GM12878 (cell line): Measurements from ENCODE around the gene DISC1. TPM values are rescaled to one million over a fixed set of nuclear protein-coding genes. Genes with fewer than 3 reads are reported as not detected.
A peak's percentile ranks its signal among the peaks of the same experiment; 100 is the strongest.

Source experiments
- ATAC-seq: fragments of 200-7000 bp; cut with Tn5 transposase; 3 replicates; pipeline ENCODE4 v1.9.1; 2020; ENCODE audit warnings: mild to moderate bottlenecking, moderate library complexity
- BruUV-seq: library from RNA; stranded (reverse); fragments of 400-500 nt; replicated peaks from 2 replicates; lab custom pipeline; 2021; lab: Mats Ljungman, UMichigan
- CTCF ChIA-PET: fragments of 300-600 bp; sonication (Branson Sonifier 250); formaldehyde crosslinking; extraction: SDS; loops from one replicate; lab custom pipeline; 2021; ENCODE audit warnings: inconsistent platforms; lab: Yijun Ruan, JAX
- POLR2A ChIA-PET: fragments of 350-600 bp; formaldehyde crosslinking; extraction: SDS; loops from one replicate; lab custom pipeline; 2021; ENCODE audit warnings: inconsistent platforms; lab: Charles Lee
- RAD21 ChIA-PET: fragments of 300-600 bp; sonication (Branson Sonifier 250); formaldehyde crosslinking; loops from one replicate; lab custom pipeline; 2023; ENCODE audit warnings: antibody characterized with exemption; ENCODE audit not compliant: unreplicated experiment; lab: Charles Lee
- SMC1A ChIA-PET: fragments of 300-600 bp; sonication (Branson Sonifier 250); formaldehyde crosslinking; loops from one replicate; lab custom pipeline; 2023; ENCODE audit not compliant: unreplicated experiment, uncharacterized antibody; lab: Charles Lee
- DNase-seq: peaks from one replicate; pipeline ENCODE4 v3.0.0-alpha.2; 2011; ENCODE audit warnings: low read depth, low spot score
- FAIRE-seq: peaks from 3 replicates; lab custom pipeline; 2011; peaks lifted over from hg19 to GRCh38; lab: Jason Lieb, UNC
- H2AFZ ChIP-seq: 2 replicates; pipeline ENCODE4 v1.6.0; 2011; ENCODE audit warnings: low read depth, low read length, control low read depth; ENCODE audit not compliant: control insufficient read depth
- H3K27ac ChIP-seq: 2 replicates; pipeline ENCODE4 v1.5.1; 2011; ENCODE audit warnings: control low read depth; ENCODE audit not compliant: control insufficient read depth, insufficient read depth
- H3K27me3 ChIP-seq, 2 experiments: replicated peaks in 1 of 2; 2 replicates each; pipeline versions ENCODE4 v1.6.0 to v1.6.1; 2011; ENCODE audit warnings: low read length in 1 of 2; ENCODE audit not compliant: control insufficient read depth in 2 of 2, insufficient read depth in 2 of 2
- H3K36me3 ChIP-seq, 2 experiments: 2 replicates each; pipeline ENCODE4 v1.5.1; 2011; ENCODE audit warnings: low read length in 1 of 2; ENCODE audit not compliant: control insufficient read depth in 2 of 2, insufficient read depth in 2 of 2
- H3K4me1 ChIP-seq: 2 replicates; pipeline ENCODE4 v1.6.1; 2011; ENCODE audit warnings: mild to moderate bottlenecking, low read length, moderate library complexity, mixed read lengths; ENCODE audit not compliant: control insufficient read depth, insufficient read depth
- H3K4me2 ChIP-seq: 2 replicates; pipeline ENCODE4 v1.6.0; 2011; ENCODE audit warnings: control low read depth; ENCODE audit not compliant: control insufficient read depth, insufficient read depth
- H3K4me3 ChIP-seq: fragments of 200-600 bp; sonication (generic); 2 replicates; pipeline ENCODE4 v1.5.1; 2016
- H3K79me2 ChIP-seq: 2 replicates; pipeline ENCODE4 v1.6.0; 2011; ENCODE audit warnings: low read length; ENCODE audit not compliant: control insufficient read depth, insufficient read depth
- H3K9ac ChIP-seq: 2 replicates; pipeline ENCODE4 v1.8.0; 2011; ENCODE audit warnings: low read length, control low read depth, mixed read lengths; ENCODE audit not compliant: control insufficient read depth, insufficient read depth
- H3K9me3 ChIP-seq: replicated peaks from 3 replicates; pipeline ENCODE4 v1.5.1; 2011; ENCODE audit warnings: mild to moderate bottlenecking, low read length; ENCODE audit not compliant: control insufficient read depth, insufficient read depth
- H4K20me1 ChIP-seq: 2 replicates; pipeline ENCODE4 v1.6.0; 2011; ENCODE audit not compliant: control insufficient read depth, insufficient read depth
- ATF2 ChIP-seq: IDR thresholded peaks from 2 replicates; pipeline ENCODE4 v1.6.1; 2012; ENCODE audit warnings: low read length, inconsistent platforms
- BACH1 ChIP-seq: fragments of 450-650 bp; IDR thresholded peaks from 2 replicates; pipeline ENCODE4 v1.6.1; 2017; ENCODE audit warnings: mild to moderate bottlenecking, borderline replicate concordance
- CUX1 ChIP-seq: IDR thresholded peaks from 2 replicates; pipeline ENCODE4 v1.6.1; 2012; ENCODE audit warnings: improper control_type of control experiment, low read depth, low read length; ENCODE audit not compliant: insufficient replicate concordance
- EP300 ChIP-seq, 2 experiments: fragments of 150-350 bp in 1 of 2; IDR thresholded peaks; 2 replicates each; pipeline ENCODE4 v1.6.1; 2011 to 2012; ENCODE audit warnings: low read depth in 2 of 2, low read length in 2 of 2, borderline replicate concordance in 1 of 2, improper control_type of control experiment in 1 of 2, inconsistent platforms in 1 of 2; ENCODE audit not compliant: control insufficient read depth in 1 of 2
- KDM1A ChIP-seq: fragments of 200-600 bp; sonication (generic); IDR thresholded peaks from 2 replicates; pipeline ENCODE4 v1.6.1; 2016; ENCODE audit warnings: borderline replicate concordance
- MEF2B ChIP-seq: fragments of 450-650 bp; IDR thresholded peaks from 2 replicates; pipeline ENCODE4 v1.6.1; 2018; ENCODE audit warnings: mild to moderate bottlenecking, moderate library complexity; ENCODE audit not compliant: partially characterized antibody, poor library complexity, severe bottlenecking
- MTA3 ChIP-seq: IDR thresholded peaks from 2 replicates; pipeline ENCODE4 v1.6.1; 2012; ENCODE audit warnings: low read length, inconsistent platforms, borderline replicate concordance
- NFIC ChIP-seq: IDR thresholded peaks from 2 replicates; pipeline ENCODE4 v1.6.1; 2012; ENCODE audit warnings: low read depth, mild to moderate bottlenecking, inconsistent platforms, low read length, moderate library complexity
- PAX5 ChIP-seq: IDR thresholded peaks from 2 replicates; pipeline ENCODE4 v1.6.1; 2011; ENCODE audit warnings: low read depth, low read length, borderline replicate concordance
- PBX3 ChIP-seq: IDR thresholded peaks from 2 replicates; pipeline ENCODE4 v1.6.1; 2011; ENCODE audit warnings: mild to moderate bottlenecking, low read depth, low read length, moderate library complexity; ENCODE audit not compliant: insufficient replicate concordance
- SMAD1 ChIP-seq: fragments of 450-650 bp; IDR thresholded peaks from 2 replicates; pipeline ENCODE4 v1.6.1; 2018; ENCODE audit warnings: mild to moderate bottlenecking, low read depth; ENCODE audit not compliant: partially characterized antibody
- SMAD5 ChIP-seq: IDR thresholded peaks from 2 replicates; pipeline ENCODE4 v1.6.1; 2016; ENCODE audit warnings: antibody characterized with exemption, low read depth
- SREBF1 ChIP-seq: IDR thresholded peaks from 2 replicates; pipeline ENCODE4 v1.6.1; 2012; ENCODE audit warnings: mild to moderate bottlenecking, low read length
- TCF12 ChIP-seq: IDR thresholded peaks from 2 replicates; pipeline ENCODE4 v1.6.1; 2011; ENCODE audit warnings: low read depth, mild to moderate bottlenecking, low read length
- ZNF24 ChIP-seq: fragments of 450-650 bp; IDR thresholded peaks from 2 replicates; pipeline ENCODE4 v1.6.1; 2017; ENCODE audit warnings: antibody characterized with exemption, mild to moderate bottlenecking
- WGBS: methylation state at CpG from one replicate; pipeline ENCODE4 v1.1.6; 2016; ENCODE audit warnings: low lambda C conversion rate; ENCODE audit not compliant: insufficient replicate concordance, insufficient coverage; ENCODE audit errors: missing lambda C conversion rate; 5-methylcytosine and 5-hydroxymethylcytosine counted together
- in situ Hi-C: fragments of 300-500 bp; cut with MboI; formaldehyde crosslinking; loops from 9 replicates; pipeline ENCODE4 v1.14.3; 2018; ENCODE audit warnings: mixed read lengths
- intact Hi-C: fragments of 100-400 bp; cut with micrococcal nuclease; formaldehyde crosslinking; loops from one replicate; pipeline ENCODE4 v1.14.2; 2022; ENCODE audit not compliant: unreplicated experiment
- polyA plus RNA-seq, 11 experiments: library from polyadenylated mRNA; depleted of rRNA in 4 of 11; unstranded in 6 of 11; stranded (reverse) in 5 of 11; fragments of >200 nt; fragmentation: Nextera tagmentation in 4 of 11; fragmentation: Illumina TruSeq in 1 of 11; extraction: Ambion mirVana in 4 of 11; extraction: Trizol in 1 of 11; gene quantifications; 1 replicate in 1 of 11; 2 replicates in 10 of 11; pipeline versions ENCODE4 v1.2.1 to v1.2.3, GENCODE V29; 2011 to 2016; ENCODE audit warnings: inconsistent platforms in 2 of 11, missing spikeins in 2 of 11, low read depth in 1 of 11
- total RNA-seq, 4 experiments: library from RNA; depleted of rRNA in 3 of 4; stranded (reverse); fragments of >200 nt in 3 of 4; fragmentation: Illumina TruSeq in 1 of 4; extraction: Trizol in 1 of 4; gene quantifications; 2 replicates each; pipeline versions ENCODE4 v1.2.1 to v1.2.3, GENCODE V29; 2013 to 2021

The DISC1 gene
- total and polyA plus RNA-seq, 10 of the 15 experiments (the other 5 are each of a cell fraction or from before 2014, with no cell fraction given): 0.05 to 0.72 (median 0.19) TPM; not detected in 1

GRCh38 chr1:231612393-231613089 lies 14.0 kb upstream of the DISC1 start:
- ChIA-PET CTCF (interaction anchor here (0.6 kb wide), 1 partner anchor 297 kb away, joined by 3 read pairs; no protein-coding TSS in a partner anchor), RAD21 (no interaction called here), SMC1A (interaction anchor here (1.1 kb wide), 1 partner anchor 9 kb away, joined by 3 read pairs; no protein-coding TSS in a partner anchor), POLR2A (interaction anchor here (0.5 kb wide), 1 partner anchor 1237 kb away, joined by 3 read pairs; no protein-coding TSS in a partner anchor)
- FAIRE-seq (peak; percentile 88), DNase-seq (peak; percentile 49), ATAC-seq (peak; percentile 99)
- H3K4me1 ChIP-seq: peaks cover 35% of the 10 kb centered on the region
- H3K4me3 ChIP-seq: 0 out of 2 replicates have a peak overlapping the region, but pooled peaks have one; percentile 29
- no TSS peak for BruUV-seq
- WGBS: 2% methylated on average over 10 of the region's 10 CpGs
- peaks cover 23% of the 10 kb centered on the region; the same call in 2 of the 3 replicates for H3K9me3 ChIP-seq
- H4K20me1 ChIP-seq: no peaks in the 10 kb centered on the region
- in situ Hi-C loops (no loop called here), intact Hi-C loops (no loop called here)
- H3K27ac ChIP-seq: no peak overlapping the region
- no peak overlapping the region for H2AFZ ChIP-seq
- H3K36me3 ChIP-seq: no peaks in the 10 kb centered on the region
- H3K27me3 ChIP-seq: no peaks in the 10 kb centered on the region; a peak in 1 of 4 replicates
- no peak overlapping the region for H3K9ac ChIP-seq
- H3K4me2 ChIP-seq: peak overlapping the region; percentile 70
- H3K79me2 ChIP-seq: no peaks in the 10 kb centered on the region
- TF ChIP-seq TCF12 (no peak), SMAD5 (no peak), MEF2B (peak; percentile 68), MTA3 (0 out of 2 replicates have a peak, but pooled peaks have one; percentile 46), PBX3 (no peak), PAX5 (0 out of 2 replicates have a peak, but pooled peaks have one; percentile 22), SMAD1 (no peak), NFIC (peak; percentile 56; the same call in 1 of the 2 replicates), EP300 (IDR thresholded peaks at IDR 0.05; ENCODE audit: borderline replicate concordance in 1 of 2, control insufficient read depth in 1 of 2, low read depth in 2 of 2, low read length in 2 of 2) (0 out of 4 replicates have a peak, but pooled peaks of 1 of the 2 experiments have one; percentile 25), BACH1 (no peak), KDM1A (no peak), CUX1 (peak; percentile 39), SREBF1 (no peak), ATF2 (peak; percentile 42; the same call in 1 of the 2 replicates), ZNF24 (no peak)
